Measurements from ENCODE around the gene TRIP4. TPM values are rescaled to one million over a fixed set of nuclear protein-coding genes. Genes with fewer than 3 reads are reported as not detected.

Gene TRIP4
- total RNA-seq, 1 experiment from 2014 or later, result 21.7 TPM

GRCh38 chr15:64459066-64459781 is 71.6 kb downstream of the TRIP4 start:
- H2BK12ac ChIP-seq (ENCODE audit: insufficient read length, low read depth, low read length), result no peak overlapping the region
- H3K79me2 ChIP-seq (ENCODE audit: insufficient read depth, low read length), result peaks cover 11% of the 10 kb centered on the region; the same call in 1 of the 2 replicates
- H3K27me3 Mint-ChIP-seq (ENCODE audit: low read depth), result no peaks in the 10 kb centered on the region
- H2BK120ac ChIP-seq (ENCODE audit: low read depth, low read length, poor library complexity, severe bottlenecking), result no peak overlapping the region
- TF ChIP-seq CTCF (conservative IDR thresholded peaks at IDR 0.05), result no peak
- H4K91ac ChIP-seq (ENCODE audit: insufficient read length, low read depth, low read length), result no peak overlapping the region
- no peak overlapping the region for H2AK5ac ChIP-seq (ENCODE audit: insufficient read length, low read length)
- H3K36me3 Mint-ChIP-seq (ENCODE audit: insufficient read depth in 1 of 3, low read depth in 3 of 3), result peaks cover 0 to 5% (median 4%) of the 10 kb centered on the region in 3 experiments; a peak in 4 of 7 replicates
- no peak overlapping the region for H2BK20ac ChIP-seq (ENCODE audit: low read depth, low read length, poor library complexity, severe bottlenecking)
- no peak overlapping the region for H3K56ac ChIP-seq (ENCODE audit: insufficient read length, low read depth, low read length)
- no peak overlapping the region for H3K27ac ChIP-seq (ENCODE audit: insufficient read length, low read depth, low read length)
- no peak overlapping the region for H3K23ac ChIP-seq (ENCODE audit: insufficient read length, low read depth, low read length)
- H3K79me1 ChIP-seq (ENCODE audit: insufficient read depth, low read depth, low read length, poor library complexity, severe bottlenecking), result peaks cover 7% of the 10 kb centered on the region
- no peak for DNase-seq
- H3K27me3 ChIP-seq (ENCODE audit: insufficient read depth, low read length), result no peaks in the 10 kb centered on the region
- peaks cover 43 to 51% of the 10 kb centered on the region in 2 experiments for H3K4me1 Mint-ChIP-seq
- H3K18ac ChIP-seq (ENCODE audit: insufficient read length, low read depth, low read length), result no peak overlapping the region
- H4K20me1 ChIP-seq (ENCODE audit: control insufficient read depth, insufficient read depth, insufficient read length), result no peaks in the 10 kb centered on the region
- H4K8ac ChIP-seq (replicated peaks; ENCODE audit: insufficient read length, low read depth, low read length), result no peak overlapping the region
- peak overlapping the region; percentile 69 to 84 for H3K4me3 Mint-ChIP-seq
- no peaks in the 10 kb centered on the region for H3K9me3 ChIP-seq (ENCODE audit: control insufficient read depth, low read depth, low read length)
- peaks cover 7% of the 10 kb centered on the region for H3K23me2 ChIP-seq (ENCODE audit: insufficient read length, low read depth, low read length, poor library complexity, severe bottlenecking)
- H3K9ac ChIP-seq (ENCODE audit: extremely low read depth, insufficient read length, low read length), result no peak overlapping the region
- H2BK15ac ChIP-seq (ENCODE audit: low read depth, low read length), result no peak overlapping the region
- H3K4me2 ChIP-seq (ENCODE audit: insufficient read depth, insufficient read length, low read length), result no peak overlapping the region
- H3K4ac ChIP-seq (ENCODE audit: low read depth, low read length), result no peak overlapping the region
- H3T11ph ChIP-seq (ENCODE audit: low read length), result no peak overlapping the region
- peaks cover 5% of the 10 kb centered on the region; the same call in 1 of the 2 replicates for H3K4me1 ChIP-seq (ENCODE audit: insufficient read depth, low read length)
- WGBS (ENCODE audit: extremely low coverage, insufficient read length, low lambda C conversion rate), result no CpG with 5 or more reads among the region's 3 CpGs
- H3K9me3 Mint-ChIP-seq, result no peaks in the 10 kb centered on the region
- H3K27ac Mint-ChIP-seq, result peak overlapping the region in 2 of 3 experiments; percentile 10 to 11; a peak in 1 of 7 replicates
- H4K5ac ChIP-seq (ENCODE audit: insufficient read length, low read depth, low read length), result no peak overlapping the region
- no peak overlapping the region for H3K14ac ChIP-seq (ENCODE audit: insufficient read depth, low read length)
- no peak overlapping the region for H2AFZ ChIP-seq (ENCODE audit: low read length)
- no peak overlapping the region for H2BK5ac ChIP-seq (ENCODE audit: insufficient read length, low read length)
